ENCODE data around the gene ASB1.

DNA sequence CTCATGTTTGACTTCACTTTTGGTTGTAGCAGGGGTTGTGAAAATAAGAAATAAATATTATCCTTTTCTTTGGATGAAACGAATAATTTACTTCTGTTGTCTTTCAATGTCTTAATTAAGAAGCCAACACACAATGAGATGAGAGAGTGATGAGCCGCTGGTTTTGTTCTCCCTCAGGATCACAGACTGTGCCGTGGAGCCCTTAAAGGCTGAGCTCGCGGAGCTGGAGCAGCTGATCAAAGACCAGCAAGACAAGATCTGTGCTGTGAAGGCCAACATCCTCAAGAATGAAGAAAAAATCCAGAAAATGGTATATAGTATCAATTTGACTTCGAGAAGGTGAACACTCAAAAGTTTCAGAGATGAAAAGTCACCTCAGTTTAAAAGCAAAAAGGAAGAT is 28.1 kb upstream of the ASB1 start:
- no peak for TF ChIP-seq CREB1 (IDR thresholded peaks at IDR 0.05; ENCODE audit: low read depth)
- no peak for TF ChIP-seq BMI1 (IDR thresholded peaks at IDR 0.05; ENCODE audit: borderline replicate concordance)
- TF ChIP-seq BHLHE40 (IDR thresholded peaks at IDR 0.05; ENCODE audit: borderline replicate concordance in 1 of 2, low read depth in 2 of 2, low read length in 1 of 2): no peak
- no peak for TF ChIP-seq SIN3A (IDR thresholded peaks at IDR 0.05; ENCODE audit: low read depth, low read length)
- TF ChIP-seq NFXL1 (IDR thresholded peaks at IDR 0.05; ENCODE audit: borderline replicate concordance): no peak
- no peak for TF ChIP-seq CTCF (IDR thresholded peaks at IDR 0.05 in 2 of 3, conservative IDR thresholded peaks at IDR 0.05 in 1 of 3; ENCODE audit: control insufficient read depth in 2 of 3, extremely low read depth in 1 of 3, insufficient read depth in 1 of 3, low read depth in 3 of 3, low read length in 3 of 3)

Measured in GM12878 (cell line).